Measurements from ENCODE around the gene BHLHA9.
"Not testable (repeated sequence)": the region's sequence is repeated elsewhere in the genome, so short reads cannot be mapped to it uniquely, and the experiment has no call there.

Gene BHLHA9

GRCh38 chr17:1302761-1303160 is 32.5 kb downstream of the BHLHA9 start:
- DNase-seq, result no peak

GRCh38 chr17:1304522-1304921 is 34.3 kb downstream of the BHLHA9 start:
- no peak for DNase-seq

- no peak for DNase-seq
These were observed 34.8 kb downstream of the BHLHA9 start for GRCh38 chr17:1304962-1305563.

- DNase-seq, result not testable (repeated sequence)
These were observed 37.6 kb downstream of the BHLHA9 start for GRCh38 chr17:1307829-1308228.

- DNase-seq, result no peak
These were observed 42.1 kb downstream of the BHLHA9 start for GRCh38 chr17:1312261-1312870.

- no peak for DNase-seq
These were observed 43.2 kb downstream of the BHLHA9 start for GRCh38 chr17:1313270-1314005.

GRCh38 chr17:1315409-1315808 is 45.2 kb downstream of the BHLHA9 start:
- no peak for DNase-seq

GRCh38 chr17:1315891-1316403 is 45.7 kb downstream of the BHLHA9 start:
- DNase-seq, result no peak
